ENCODE data around the gene SLAIN1.

- TF ChIP-seq CTCF (IDR thresholded peaks at IDR 0.05; ENCODE audit: insufficient read depth, low read depth, low read length) (no peak), EZH2 (IDR thresholded peaks at IDR 0.05; ENCODE audit: insufficient read depth, low read length) (no peak)
These were observed 69.9 kb downstream of the SLAIN1 start for GRCh38 chr13:77767413-77767812.
